Mammary epithelial cell (primary cell): ENCODE data around the gene WTIP.

ENCODE experiments used
- EZH2 ChIP-seq: IDR thresholded peaks from 2 replicates; pipeline ENCODE4 v1.6.1; 2012; ENCODE audit warnings: low read length, inconsistent platforms, borderline replicate concordance
- TF ChIP-seq, protein P1 (sequence below), 2 donors: IDR thresholded peaks in 1 of 2; conservative IDR thresholded peaks in 1 of 2; 2 replicates each; pipeline ENCODE4 v1.5.1; 2011 to 2012; ENCODE audit warnings: inconsistent platforms in 2 of 2, low read length in 2 of 2, mild to moderate bottlenecking in 2 of 2, control low read depth in 1 of 2, low read depth in 1 of 2; ENCODE audit not compliant: insufficient read depth in 1 of 2; ENCODE audit errors: extremely low read depth in 1 of 2

DNA sequence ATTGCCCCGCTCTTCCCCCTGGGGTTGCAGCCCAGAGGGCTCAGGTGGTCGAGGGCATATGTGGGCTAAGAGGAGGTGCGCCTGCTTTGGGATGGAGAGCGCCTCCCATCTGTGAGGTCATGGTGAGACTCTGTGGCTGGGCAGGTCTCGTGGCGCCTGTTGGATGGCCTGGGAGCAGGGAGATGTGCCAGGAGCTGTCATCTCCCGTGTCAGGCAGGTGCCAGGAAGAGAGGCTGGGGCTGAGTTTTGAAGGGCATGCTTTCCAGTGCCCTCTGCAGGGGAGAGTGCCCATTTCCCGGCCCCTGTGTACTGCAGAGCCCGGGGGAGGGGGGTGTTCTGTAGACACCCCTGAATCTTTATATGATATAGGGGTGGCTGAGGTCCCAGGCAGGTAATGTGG lies 2.8 kb downstream of the WTIP start:
- TF ChIP-seq, protein P1, sequence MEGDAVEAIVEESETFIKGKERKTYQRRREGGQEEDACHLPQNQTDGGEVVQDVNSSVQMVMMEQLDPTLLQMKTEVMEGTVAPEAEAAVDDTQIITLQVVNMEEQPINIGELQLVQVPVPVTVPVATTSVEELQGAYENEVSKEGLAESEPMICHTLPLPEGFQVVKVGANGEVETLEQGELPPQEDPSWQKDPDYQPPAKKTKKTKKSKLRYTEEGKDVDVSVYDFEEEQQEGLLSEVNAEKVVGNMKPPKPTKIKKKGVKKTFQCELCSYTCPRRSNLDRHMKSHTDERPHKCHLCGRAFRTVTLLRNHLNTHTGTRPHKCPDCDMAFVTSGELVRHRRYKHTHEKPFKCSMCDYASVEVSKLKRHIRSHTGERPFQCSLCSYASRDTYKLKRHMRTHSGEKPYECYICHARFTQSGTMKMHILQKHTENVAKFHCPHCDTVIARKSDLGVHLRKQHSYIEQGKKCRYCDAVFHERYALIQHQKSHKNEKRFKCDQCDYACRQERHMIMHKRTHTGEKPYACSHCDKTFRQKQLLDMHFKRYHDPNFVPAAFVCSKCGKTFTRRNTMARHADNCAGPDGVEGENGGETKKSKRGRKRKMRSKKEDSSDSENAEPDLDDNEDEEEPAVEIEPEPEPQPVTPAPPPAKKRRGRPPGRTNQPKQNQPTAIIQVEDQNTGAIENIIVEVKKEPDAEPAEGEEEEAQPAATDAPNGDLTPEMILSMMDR (conservative IDR thresholded peaks at IDR 0.05 in 1 of 2, IDR thresholded peaks at IDR 0.05 in 1 of 2; ENCODE audit: extremely low read depth in 1 of 2, insufficient read depth in 1 of 2, low read depth in 1 of 2, low read length in 2 of 2), result no peak
- no peak for TF ChIP-seq EZH2
